Activated CD8-positive, alpha-beta memory T cell treated with anti-CD3 and anti-CD28 coated beads, Interleukin-2, amount 10 ng/mL, durations not matched to agents 7 days and 5 days (primary cell): ENCODE measurements around the gene QPCTL. TPM values are rescaled to one million over a fixed set of nuclear protein-coding genes. Genes with fewer than 3 reads are reported as not detected.
"Not testable (repeated sequence)": the region's sequence is repeated elsewhere in the genome, so short reads cannot be mapped to it uniquely, and the experiment has no call there.

Experiments used
- ATAC-seq: fragments of 150-1000 bp; cut with Tn5 transposase; one replicate; pipeline ENCODE4 v1.10.0; 2021; ENCODE audit warnings: moderate library complexity
- CTCF ChIA-PET: fragments of 350-600 bp; sonication (Branson Sonifier 250); formaldehyde crosslinking; loops from one replicate; lab custom pipeline; 2021; ENCODE audit warnings: antibody characterized with exemption; lab: Charles Lee
- DNase-seq: peaks from one replicate; pipeline ENCODE4 v3.0.0-alpha.2; 2020
- H3K27ac Mint-ChIP-seq: one replicate; pipeline ENCODE4 v1.8.0; 2021; ENCODE audit warnings: mild to moderate bottlenecking, mixed read lengths
- H3K27me3 Mint-ChIP-seq: one replicate; pipeline ENCODE4 v1.8.0; 2021; ENCODE audit warnings: mixed read lengths
- H3K36me3 Mint-ChIP-seq: one replicate; pipeline ENCODE4 v1.8.0; 2021; ENCODE audit warnings: mild to moderate bottlenecking, mixed read lengths
- H3K4me1 Mint-ChIP-seq: one replicate; pipeline ENCODE4 v1.8.0; 2021; ENCODE audit warnings: mixed read lengths
- H3K4me3 Mint-ChIP-seq: one replicate; pipeline ENCODE4 v1.8.0; 2021; ENCODE audit warnings: mild to moderate bottlenecking, moderate library complexity, mixed read lengths
- H3K9me3 Mint-ChIP-seq: one replicate; pipeline ENCODE4 v1.8.0; 2022; ENCODE audit warnings: low read depth, mixed read lengths
- total RNA-seq, 2 experiments: library from RNA; stranded (reverse); gene quantifications; one replicate each; pipeline ENCODE4 v1.2.3, GENCODE V29; 2021

The QPCTL gene
- total RNA-seq, 2 experiments from 2014 or later: 9.6 to 12.7 TPM

- CTCF ChIA-PET: interaction anchor here (2.0 kb wide), 1 partner anchor 19 kb away, joined by 7 read pairs; no protein-coding TSS in a partner anchor
- no peaks in the 10 kb centered on the region for H3K9me3 Mint-ChIP-seq
- H3K36me3 Mint-ChIP-seq: peaks cover 11% of the 10 kb centered on the region
- peaks cover 24% of the 10 kb centered on the region for H3K4me1 Mint-ChIP-seq
- ATAC-seq (no peak), DNase-seq (no peak)
- no peak overlapping the region for H3K27ac Mint-ChIP-seq
- H3K4me3 Mint-ChIP-seq: no peak overlapping the region
- H3K27me3 Mint-ChIP-seq: no peaks in the 10 kb centered on the region
Observed at GRCh38 chr19:45712699-45713067, 20.2 kb downstream of the QPCTL start.

GRCh38 chr19:45713141-45713540 lies 20.7 kb downstream of the QPCTL start:
- no peak for ATAC-seq
- CTCF ChIA-PET: interaction anchor here (1.7 to 2.0 kb wide), 2 partner anchors 19 to 21 kb away, joined by 6 to 7 read pairs; partner anchors contain the start of gene QPCTL
- H3K4me1 Mint-ChIP-seq: peaks cover 28% of the 10 kb centered on the region
- H3K36me3 Mint-ChIP-seq: peaks cover 11% of the 10 kb centered on the region
- H3K27me3 Mint-ChIP-seq: no peaks in the 10 kb centered on the region
- no peak overlapping the region for H3K27ac Mint-ChIP-seq
- no peak overlapping the region for H3K4me3 Mint-ChIP-seq
- DNase-seq: no peak
- H3K9me3 Mint-ChIP-seq: no peaks in the 10 kb centered on the region

DNA sequence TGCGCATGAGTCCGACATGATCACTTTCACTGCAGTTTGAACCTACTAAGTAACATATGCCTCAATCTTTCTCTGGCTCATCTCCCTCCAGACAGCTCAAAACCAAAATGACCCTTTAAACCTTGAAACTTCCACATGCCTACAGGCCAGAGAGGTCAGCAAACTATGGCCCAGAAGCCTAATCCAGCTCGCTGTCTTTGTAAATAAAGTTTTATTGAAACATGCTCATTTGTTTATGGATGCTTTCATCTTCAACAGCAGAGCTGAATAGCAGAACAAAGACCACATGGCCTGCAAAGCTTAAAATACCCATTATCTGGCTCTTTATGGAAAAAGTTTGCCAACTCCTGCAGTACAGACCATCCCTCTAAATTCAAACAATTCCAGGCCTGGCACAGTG lies 22.7 kb downstream of the QPCTL start:
- CTCF ChIA-PET: interaction anchor here (0.7 to 4.4 kb wide), 3 partner anchors 16 to 102 kb away, joined by 4 to 55 read pairs (median 4); partner anchors contain the start of genes FBXO46, QPCTL and SNRPD2
- H3K27ac Mint-ChIP-seq: no peak overlapping the region
- H3K36me3 Mint-ChIP-seq: peaks cover 18% of the 10 kb centered on the region

GRCh38 chr19:45716359-45717130 lies 24.1 kb downstream of the QPCTL start:
- DNase-seq (no peak), ATAC-seq (no peak)
- no peaks in the 10 kb centered on the region for H3K27me3 Mint-ChIP-seq
- no peaks in the 10 kb centered on the region for H3K9me3 Mint-ChIP-seq
- peak overlapping the region; percentile 91 for H3K4me3 Mint-ChIP-seq
- H3K36me3 Mint-ChIP-seq: peaks cover 29% of the 10 kb centered on the region
- peak overlapping the region; percentile 85 for H3K27ac Mint-ChIP-seq
- peaks cover 37% of the 10 kb centered on the region for H3K4me1 Mint-ChIP-seq
- CTCF ChIA-PET: interaction anchor here (0.6 to 4.4 kb wide), 21 partner anchors 8 to 1026 kb away, joined by 3 to 55 read pairs (median 4); partner anchors contain the start of genes FBXO46, IRF2BP1, QPCTL and SIX5

More for the DNA sequence above, 22.7 kb downstream of the QPCTL start:
- ATAC-seq (no peak), DNase-seq (no peak)
- Mint-ChIP-seq H3K4me3 (no peak overlapping the region), H3K9me3 (no peaks in the 10 kb centered on the region), H3K4me1 (peaks cover 37% of the 10 kb centered on the region), H3K27me3 (no peaks in the 10 kb centered on the region)

DNA sequence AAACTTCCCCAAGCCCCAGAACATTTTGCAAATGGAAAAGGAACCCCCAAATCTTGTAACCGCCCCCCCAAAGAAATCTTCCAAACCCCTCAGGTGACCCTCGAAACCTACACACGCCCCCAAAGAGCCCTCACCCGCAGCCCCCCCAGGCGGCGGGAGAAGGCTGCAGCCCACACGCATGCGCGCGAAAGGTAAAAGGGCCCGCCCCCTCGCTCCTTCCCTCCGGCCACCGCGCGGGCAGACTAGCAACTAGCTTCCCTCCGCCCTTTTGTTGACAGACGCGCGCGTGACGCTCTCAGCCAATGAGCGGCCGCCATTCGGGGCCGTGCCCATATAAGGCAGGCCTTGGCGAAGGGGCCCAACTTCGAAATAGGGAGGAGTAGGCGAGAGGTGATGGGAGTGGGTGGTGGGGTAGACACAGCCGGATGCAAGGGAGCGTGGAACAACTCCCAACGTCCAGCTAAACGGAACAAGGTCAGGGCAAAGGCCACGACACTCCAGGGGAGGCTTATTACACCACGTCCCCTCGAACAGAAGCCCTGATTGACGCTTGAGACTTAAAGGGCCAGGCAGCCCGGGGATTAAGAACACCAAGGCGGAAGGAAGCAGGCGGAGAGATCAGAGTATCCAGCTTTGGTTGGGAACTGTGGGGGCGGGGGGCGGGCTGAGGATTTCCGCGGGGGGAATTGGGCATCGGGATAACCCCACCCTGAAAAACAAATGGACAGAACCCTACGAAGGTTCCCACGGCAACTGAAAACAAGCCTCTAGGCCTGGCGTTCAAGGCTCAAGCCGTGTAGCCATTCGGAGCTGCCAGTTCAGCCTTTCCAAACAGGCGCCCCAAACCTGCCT lies 24.9 kb downstream of the QPCTL start:
- H3K4me3 Mint-ChIP-seq: peak overlapping the region; percentile 91
- ATAC-seq (peak; percentile 98), DNase-seq (peak; percentile 99)
- peaks cover 30% of the 10 kb centered on the region for H3K36me3 Mint-ChIP-seq
- H3K27me3 Mint-ChIP-seq: no peaks in the 10 kb centered on the region
- no peaks in the 10 kb centered on the region for H3K9me3 Mint-ChIP-seq
- H3K4me1 Mint-ChIP-seq: peaks cover 37% of the 10 kb centered on the region
- CTCF ChIA-PET: interaction anchor here (0.8 to 4.4 kb wide), 21 partner anchors 8 to 278 kb away, joined by 3 to 55 read pairs (median 4); partner anchors contain the start of genes FBXO46, IRF2BP1, QPCTL and SIX5
- peak overlapping the region; percentile 85 for H3K27ac Mint-ChIP-seq

DNA sequence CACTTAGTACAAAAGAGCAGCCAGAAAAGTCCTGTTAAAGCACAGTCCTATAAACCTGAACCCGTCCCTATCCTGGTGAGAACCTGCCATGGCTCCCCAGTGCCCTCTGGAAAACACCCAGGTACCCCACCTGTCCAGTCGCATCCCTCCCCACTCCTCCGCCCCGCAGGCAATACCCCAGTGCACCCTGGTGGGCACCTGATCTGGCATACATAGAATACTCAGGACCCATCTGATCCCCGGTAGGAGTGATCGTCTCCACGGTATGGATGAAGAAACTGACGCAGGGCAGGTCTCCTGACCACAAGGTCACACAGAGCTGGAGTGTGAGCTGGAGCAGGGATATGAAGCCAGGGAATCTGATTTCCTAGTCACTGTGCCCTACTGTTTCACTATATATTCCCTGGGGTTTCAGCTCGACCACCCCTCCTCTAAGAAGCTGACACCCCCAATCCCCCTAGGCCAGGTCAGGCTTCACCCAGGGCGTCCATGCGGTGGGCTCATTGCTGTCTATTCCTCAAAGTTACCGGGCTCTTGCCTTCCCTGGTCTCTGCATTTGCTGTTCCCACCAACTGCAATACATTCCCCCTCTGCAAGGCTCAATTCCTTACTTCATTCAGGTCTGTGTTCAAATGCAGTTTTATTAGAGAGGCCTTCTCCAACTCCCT lies 25.7 kb downstream of the QPCTL start:
- no peak for DNase-seq
- Mint-ChIP-seq H3K36me3 (peaks cover 30% of the 10 kb centered on the region), H3K4me1 (peaks cover 37% of the 10 kb centered on the region), H3K27me3 (no peaks in the 10 kb centered on the region), H3K27ac (peak overlapping the region; percentile 85), H3K4me3 (peak overlapping the region; percentile 91), H3K9me3 (no peaks in the 10 kb centered on the region)
- CTCF ChIA-PET: interaction anchor here (1.0 to 4.4 kb wide), 9 partner anchors 10 to 279 kb away, joined by 4 to 55 read pairs (median 8); partner anchors contain the start of genes FBXO46, QPCTL, SIX5 and SNRPD2
- ATAC-seq: no peak

GRCh38 chr19:45720065-45720464 lies 27.6 kb downstream of the QPCTL start:
- not testable (repeated sequence) for H3K27me3 Mint-ChIP-seq

DNA sequence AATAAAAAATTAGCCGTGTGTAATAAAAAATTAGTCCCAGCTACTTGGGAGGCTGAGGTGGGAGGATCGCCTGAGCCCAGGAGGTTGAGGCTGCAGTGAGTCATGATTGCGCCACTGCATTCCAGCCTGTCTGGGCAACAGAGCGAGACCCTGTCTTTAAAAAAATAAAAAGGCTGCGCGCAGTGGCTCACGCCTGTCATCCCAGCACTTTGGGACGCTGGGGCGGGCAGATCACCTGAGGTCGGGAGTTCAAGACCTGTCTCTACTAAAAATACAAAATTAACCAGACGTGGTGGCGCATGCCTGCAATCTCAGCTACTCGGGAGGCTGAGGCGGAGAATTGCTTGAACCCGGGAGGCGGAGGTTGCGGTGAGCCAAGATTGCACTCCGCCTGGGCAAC lies 36.2 kb downstream of the QPCTL start:
- not testable (repeated sequence) for ATAC-seq, H3K4me3 Mint-ChIP-seq, DNase-seq, H3K36me3 Mint-ChIP-seq, H3K9me3 Mint-ChIP-seq, H3K27ac Mint-ChIP-seq, H3K27me3 Mint-ChIP-seq
- CTCF ChIA-PET: interaction anchor here (1.6 kb wide), 1 partner anchor 11 kb away, joined by 4 read pairs; no protein-coding TSS in a partner anchor
- H3K4me1 Mint-ChIP-seq: peaks cover 34% of the 10 kb centered on the region

More at GRCh38 chr19:45720065-45720464, 27.6 kb downstream of the QPCTL start:
- CTCF ChIA-PET: interaction anchor here (0.9 to 2.8 kb wide), 2 partner anchors 26 to 50 kb away, joined by 3 to 8 read pairs; partner anchors contain the start of gene SIX5
- H3K27ac Mint-ChIP-seq, ATAC-seq, H3K9me3 Mint-ChIP-seq, H3K4me3 Mint-ChIP-seq, DNase-seq: not testable (repeated sequence)
- H3K36me3 Mint-ChIP-seq: peaks cover 35% of the 10 kb centered on the region
- H3K4me1 Mint-ChIP-seq: peaks cover 37% of the 10 kb centered on the region

- CTCF ChIA-PET: interaction anchor here (0.9 to 2.5 kb wide), 7 partner anchors 13 to 134 kb away, joined by 3 to 18 read pairs (median 5); partner anchors contain the start of gene QPCTL
- no peaks in the 10 kb centered on the region for H3K27me3 Mint-ChIP-seq
- H3K4me3 Mint-ChIP-seq: peak overlapping the region; percentile 96
- DNase-seq: no peak
- peak overlapping the region; percentile 91 for H3K27ac Mint-ChIP-seq
- H3K36me3 Mint-ChIP-seq: peaks cover 4% of the 10 kb centered on the region
- no peaks in the 10 kb centered on the region for H3K9me3 Mint-ChIP-seq
- no peak for ATAC-seq
- H3K4me1 Mint-ChIP-seq: peaks cover 28% of the 10 kb centered on the region
Observed at GRCh38 chr19:45729800-45730290, 37.4 kb downstream of the QPCTL start.

GRCh38 chr19:45730368-45731288 lies 38.2 kb downstream of the QPCTL start, which contains the start of gene FBXO46:
TSS of gene FBXO46 (minus strand) at chr19:45730896. CDS start at chr19:45713495, 17,401 bp downstream.
- CTCF ChIA-PET: interaction anchor here (0.5 to 2.5 kb wide), 16 partner anchors 10 to 1129 kb away, joined by 3 to 18 read pairs (median 4); partner anchors contain the start of genes QPCTL and SIX5
- Mint-ChIP-seq H3K27me3 (no peaks in the 10 kb centered on the region), H3K36me3 (peaks cover 4% of the 10 kb centered on the region), H3K27ac (peak within 1 kb of the TSS; percentile 91), H3K4me1 (peaks cover 28% of the 10 kb centered on the region), H3K9me3 (no peaks in the 10 kb centered on the region), H3K4me3 (peak within 1 kb of the TSS; percentile 96)
- ATAC-seq (peak; percentile 100), DNase-seq (peak; percentile 98)

GRCh38 chr19:45733160-45733810 lies 40.8 kb downstream of the QPCTL start, which contains the start of gene MEIOSIN:
TSS of gene MEIOSIN (plus strand) at chr19:45733439. CDS start at chr19:45735377, 1,938 bp downstream.
- no peak for ATAC-seq
- peaks cover 16% of the 10 kb centered on the region for H3K4me1 Mint-ChIP-seq
- H3K4me3 Mint-ChIP-seq: no peak within 1 kb of the TSS
- CTCF ChIA-PET: interaction anchor here (1.6 kb wide), 1 partner anchor 36 kb away, joined by 5 read pairs; the partner anchor contains the start of gene SIX5
- H3K27ac Mint-ChIP-seq: no peak within 1 kb of the TSS
- H3K9me3 Mint-ChIP-seq: no peaks in the 10 kb centered on the region
- H3K27me3 Mint-ChIP-seq: peaks cover 4% of the 10 kb centered on the region
- H3K36me3 Mint-ChIP-seq: no peaks in the 10 kb centered on the region
- no peak for DNase-seq
